Measurements from ENCODE around the gene BCL2L2. TPM values are rescaled to one million over a fixed set of nuclear protein-coding genes. Genes with fewer than 3 reads are reported as not detected.
"Not testable (repeated sequence)": the region's sequence is repeated elsewhere in the genome, so short reads cannot be mapped to it uniquely, and the experiment has no call there.

The BCL2L2 gene
- 1 to 10 TPM; 1.1 to 1.3 TPM for total RNA-seq

- ATAC-seq: no peak
- no peaks in the 10 kb centered on the region for H3K9me3 Mint-ChIP-seq
Measured at GRCh38 chr14:23306412-23307145, at the start of gene BCL2L2. Gene BCL2L2 (plus strand): TSS chr14:23306833. CDS start chr14:23307768, 935 bp downstream.

GRCh38 chr14:23258256-23258655, 48.4 kb upstream of the BCL2L2 start:
- Mint-ChIP-seq H3K4me3 (no peak overlapping the region), H3K36me3 (ENCODE audit: low read depth) (no peaks in the 10 kb centered on the region), H3K4me1 (ENCODE audit: low read depth) (no peaks in the 10 kb centered on the region), H3K27me3 (peaks cover 17% of the 10 kb centered on the region), H3K9me3 (no peaks in the 10 kb centered on the region), H3K27ac (no peak overlapping the region)
- ChIA-PET CTCF (interaction anchor here (1.1 to 1.6 kb wide), 3 partner anchors 72 to 122 kb away, joined by 3 to 5 read pairs (median 3); no protein-coding TSS in a partner anchor), POLR2A (interaction anchor here (0.7 to 1.0 kb wide), 2 partner anchors 36 to 39 kb away, joined by 3 read pairs; no protein-coding TSS in a partner anchor)
- intact Hi-C loops (cut with micrococcal nuclease): no loop called here
- ATAC-seq (no peak), DNase-seq (no peak)
- no peak for TF ChIP-seq CTCF (IDR thresholded peaks at IDR 0.05)

More at GRCh38 chr14:23306412-23307145, at the start of gene BCL2L2:
- peaks cover 25% of the 10 kb centered on the region for H3K27me3 Mint-ChIP-seq
- H3K4me3 Mint-ChIP-seq: peak within 1 kb of the TSS; percentile 9
- no peak for TF ChIP-seq CTCF (IDR thresholded peaks at IDR 0.05)
- ChIA-PET POLR2A (interaction anchor here (6.4 to 6.5 kb wide), 2 partner anchors 13 to 16 kb away, joined by 40 to 139 read pairs; partner anchors contain the start of gene PABPN1), CTCF (interaction anchor here (2.3 kb wide), 1 partner anchor 15 kb away, joined by 7 read pairs; the partner anchor contains the start of gene PABPN1)
- peak; percentile 48 for DNase-seq
- intact Hi-C loops (cut with micrococcal nuclease): no loop called here
- peaks cover 6% of the 10 kb centered on the region for H3K4me1 Mint-ChIP-seq (ENCODE audit: low read depth)
- H3K36me3 Mint-ChIP-seq (ENCODE audit: low read depth): peaks cover 3% of the 10 kb centered on the region
- no peak within 1 kb of the TSS for H3K27ac Mint-ChIP-seq

- DNase-seq (no peak), ATAC-seq (no peak)
- POLR2A ChIA-PET: no interaction called here
- Mint-ChIP-seq H3K27me3 (peaks cover 22% of the 10 kb centered on the region), H3K9me3 (no peaks in the 10 kb centered on the region), H3K36me3 (ENCODE audit: low read depth) (no peaks in the 10 kb centered on the region), H3K4me3 (no peak overlapping the region), H3K4me1 (ENCODE audit: low read depth) (no peaks in the 10 kb centered on the region), H3K27ac (no peak overlapping the region)
- no peak for TF ChIP-seq CTCF (IDR thresholded peaks at IDR 0.05)
- intact Hi-C loops (cut with micrococcal nuclease): no loop called here
- CTCF ChIA-PET: interaction anchor here (1.1 to 1.6 kb wide), 4 partner anchors 11 to 139 kb away, joined by 3 to 8 read pairs (median 5); no protein-coding TSS in a partner anchor
Measured at GRCh38 chr14:23259426-23259825, 47.2 kb upstream of the BCL2L2 start.

- H3K9me3 Mint-ChIP-seq; DNase-seq; H3K4me3 Mint-ChIP-seq; H3K36me3 Mint-ChIP-seq (ENCODE audit: low read depth); H3K4me1 Mint-ChIP-seq (ENCODE audit: low read depth); POLR2A ChIA-PET; ATAC-seq; H3K27ac Mint-ChIP-seq: not testable (repeated sequence)
- intact Hi-C loops (cut with micrococcal nuclease): loop anchor here (10.0 kb wide), 1 partner anchor 124 kb away; no protein-coding TSS in a partner anchor
- peaks cover 23% of the 10 kb centered on the region for H3K27me3 Mint-ChIP-seq
- CTCF ChIA-PET: interaction anchor here (0.8 to 1.5 kb wide), 2 partner anchors 67 to 141 kb away, joined by 3 to 8 read pairs; no protein-coding TSS in a partner anchor
Measured at GRCh38 chr14:23260849-23261248, 45.8 kb upstream of the BCL2L2 start.

- TF ChIP-seq CTCF (IDR thresholded peaks at IDR 0.05): no peak
- no peaks in the 10 kb centered on the region for H3K4me1 Mint-ChIP-seq (ENCODE audit: low read depth)
- ATAC-seq (no peak), DNase-seq (no peak)
- H3K36me3 Mint-ChIP-seq (ENCODE audit: low read depth): no peaks in the 10 kb centered on the region
- ChIA-PET POLR2A (interaction anchor here (0.8 to 1.6 kb wide), 2 partner anchors 27 to 33 kb away, joined by 4 read pairs; partner anchors contain the start of gene PPP1R3E), CTCF (interaction anchor here (0.7 to 4.5 kb wide), 5 partner anchors 14 to 148 kb away, joined by 3 to 20 read pairs (median 5); partner anchors contain the start of gene PABPN1)
- H3K27me3 Mint-ChIP-seq: peaks cover 4% of the 10 kb centered on the region
- no peak overlapping the region for H3K27ac Mint-ChIP-seq
- H3K9me3 Mint-ChIP-seq: no peaks in the 10 kb centered on the region
- intact Hi-C loops (cut with micrococcal nuclease): loop anchor here (10.0 kb wide), 1 partner anchor 116 kb away; no protein-coding TSS in a partner anchor
- no peak overlapping the region for H3K4me3 Mint-ChIP-seq
Measured at GRCh38 chr14:23269193-23269592, 37.4 kb upstream of the BCL2L2 start.

Measured in activated CD8-positive, alpha-beta T cell treated with anti-CD3 and anti-CD28 coated beads for 36 hours (primary cell).